ENCODE data around the gene EYS. TPM values are rescaled to one million over a fixed set of nuclear protein-coding genes. Genes with fewer than 3 reads are reported as not detected.

Gene EYS
- total RNA-seq, 1 experiment from 2014 or later, result 1.5 TPM

DNA sequence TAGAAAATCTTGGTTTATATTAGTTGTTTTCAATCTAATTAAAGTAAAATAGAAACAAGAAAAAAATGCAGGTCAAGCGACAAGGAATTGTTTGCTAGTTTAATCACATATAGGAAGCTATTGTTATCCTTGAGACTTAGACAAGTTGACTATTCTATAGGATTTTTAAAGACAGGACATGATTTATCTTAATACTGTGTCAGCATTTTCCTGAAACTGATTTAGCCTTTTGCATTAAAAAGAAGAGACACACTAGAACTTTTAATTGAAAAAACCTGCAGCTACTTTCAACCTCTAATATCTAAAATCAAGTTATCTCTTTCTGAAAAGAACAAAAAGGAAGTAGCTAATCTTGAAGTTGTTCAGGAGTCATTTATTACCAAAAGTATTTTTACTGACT, 1825.2 kb downstream of the EYS start:
- TF ChIP-seq, protein P1, sequence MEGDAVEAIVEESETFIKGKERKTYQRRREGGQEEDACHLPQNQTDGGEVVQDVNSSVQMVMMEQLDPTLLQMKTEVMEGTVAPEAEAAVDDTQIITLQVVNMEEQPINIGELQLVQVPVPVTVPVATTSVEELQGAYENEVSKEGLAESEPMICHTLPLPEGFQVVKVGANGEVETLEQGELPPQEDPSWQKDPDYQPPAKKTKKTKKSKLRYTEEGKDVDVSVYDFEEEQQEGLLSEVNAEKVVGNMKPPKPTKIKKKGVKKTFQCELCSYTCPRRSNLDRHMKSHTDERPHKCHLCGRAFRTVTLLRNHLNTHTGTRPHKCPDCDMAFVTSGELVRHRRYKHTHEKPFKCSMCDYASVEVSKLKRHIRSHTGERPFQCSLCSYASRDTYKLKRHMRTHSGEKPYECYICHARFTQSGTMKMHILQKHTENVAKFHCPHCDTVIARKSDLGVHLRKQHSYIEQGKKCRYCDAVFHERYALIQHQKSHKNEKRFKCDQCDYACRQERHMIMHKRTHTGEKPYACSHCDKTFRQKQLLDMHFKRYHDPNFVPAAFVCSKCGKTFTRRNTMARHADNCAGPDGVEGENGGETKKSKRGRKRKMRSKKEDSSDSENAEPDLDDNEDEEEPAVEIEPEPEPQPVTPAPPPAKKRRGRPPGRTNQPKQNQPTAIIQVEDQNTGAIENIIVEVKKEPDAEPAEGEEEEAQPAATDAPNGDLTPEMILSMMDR (IDR thresholded peaks at IDR 0.05; ENCODE audit: unreplicated experiment), result no peak
- Mint-ChIP-seq H3K36me3 (ENCODE audit: insufficient read depth, unreplicated experiment) (no peaks in the 10 kb centered on the region), H3K27me3 (ENCODE audit: insufficient read depth, unreplicated experiment) (no peaks in the 10 kb centered on the region), H3K4me3 (ENCODE audit: unreplicated experiment) (no peak overlapping the region), H3K9me3 (ENCODE audit: unreplicated experiment) (peaks cover 2% of the 10 kb centered on the region), H3K4me1 (ENCODE audit: insufficient read depth, unreplicated experiment) (no peaks in the 10 kb centered on the region), H3K27ac (ENCODE audit: low read depth, unreplicated experiment) (no peak overlapping the region)
- intact Hi-C loops (cut with micrococcal nuclease), result no loop called here
- DNase-seq (ENCODE audit: unreplicated experiment), result no peak
- BruUV-seq (replicated peaks), result no TSS peak
- ChIA-PET CTCF (interaction anchor here (0.7 to 1.0 kb wide), 2 partner anchors 9 to 21 kb away, joined by 3 read pairs; no protein-coding TSS in a partner anchor), POLR2A (interaction anchor here (0.7 to 1.0 kb wide), 2 partner anchors 29 to 76 kb away, joined by 3 to 4 read pairs; no protein-coding TSS in a partner anchor)

DNA sequence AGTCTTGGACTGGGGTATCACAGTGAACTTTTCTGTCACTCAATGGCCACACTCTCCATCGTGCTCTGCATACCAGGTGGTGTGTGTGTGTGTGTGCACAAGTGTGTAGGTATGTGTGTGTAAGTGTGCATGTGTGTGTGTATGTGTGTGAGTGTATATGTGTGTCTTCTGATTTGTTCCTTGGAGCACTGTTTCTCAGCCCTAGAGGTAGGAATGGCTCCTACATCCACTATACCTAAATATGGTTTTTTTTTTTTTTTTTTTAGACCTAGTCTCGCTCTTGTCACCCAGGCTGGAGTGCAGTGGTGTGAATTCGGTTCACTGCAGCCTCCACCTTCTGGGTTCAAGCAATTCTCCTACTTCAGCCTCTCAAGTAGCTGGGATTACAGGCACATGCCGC, 1834.8 kb downstream of the EYS start:
- no peaks in the 10 kb centered on the region for H3K27me3 Mint-ChIP-seq (ENCODE audit: insufficient read depth, unreplicated experiment)
- POLR2A ChIA-PET, result no interaction called here
- H3K4me3 Mint-ChIP-seq (ENCODE audit: unreplicated experiment), result no peak overlapping the region
- no peaks in the 10 kb centered on the region for H3K4me1 Mint-ChIP-seq (ENCODE audit: insufficient read depth, unreplicated experiment)
- no TSS peak for BruUV-seq (replicated peaks)
- H3K27ac Mint-ChIP-seq (ENCODE audit: low read depth, unreplicated experiment), result no peak overlapping the region
- H3K9me3 Mint-ChIP-seq (ENCODE audit: unreplicated experiment), result peaks cover 18% of the 10 kb centered on the region
- TF ChIP-seq, protein P1 (IDR thresholded peaks at IDR 0.05; ENCODE audit: unreplicated experiment), result no peak
- DNase-seq (ENCODE audit: unreplicated experiment), result no peak
- no peaks in the 10 kb centered on the region for H3K36me3 Mint-ChIP-seq (ENCODE audit: insufficient read depth, unreplicated experiment)
- CTCF ChIA-PET, result interaction anchor here (0.6 kb wide), 1 partner anchor 202 kb away, joined by 4 read pairs; no protein-coding TSS in a partner anchor
- intact Hi-C loops (cut with micrococcal nuclease), result no loop called here

DNA sequence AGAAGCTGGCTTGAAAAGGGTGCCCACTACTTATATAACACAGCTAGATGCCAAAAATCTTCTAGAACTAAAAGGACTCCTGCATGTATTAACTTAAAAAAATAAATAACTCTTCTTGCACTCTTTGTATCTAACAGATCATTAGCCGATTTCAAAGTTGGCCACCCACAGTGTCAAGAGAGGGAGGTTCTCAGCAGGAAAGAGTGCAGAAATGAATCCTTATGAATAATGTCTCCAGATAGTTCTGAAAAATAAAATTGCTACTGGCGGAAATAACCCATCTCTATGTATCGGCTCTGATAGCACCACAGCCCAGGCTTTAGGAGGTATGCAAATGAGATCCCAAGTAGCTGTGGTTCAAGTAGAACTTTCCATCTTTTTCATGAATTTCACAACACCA, 1838.7 kb downstream of the EYS start:
- intact Hi-C loops (cut with micrococcal nuclease), result no loop called here
- H3K36me3 Mint-ChIP-seq (ENCODE audit: insufficient read depth, unreplicated experiment), result no peaks in the 10 kb centered on the region
- no peak overlapping the region for H3K4me3 Mint-ChIP-seq (ENCODE audit: unreplicated experiment)
- DNase-seq (ENCODE audit: unreplicated experiment), result no peak
- H3K4me1 Mint-ChIP-seq (ENCODE audit: insufficient read depth, unreplicated experiment), result no peaks in the 10 kb centered on the region
- no peaks in the 10 kb centered on the region for H3K27me3 Mint-ChIP-seq (ENCODE audit: insufficient read depth, unreplicated experiment)
- POLR2A ChIA-PET, result no interaction called here
- no peaks in the 10 kb centered on the region for H3K9me3 Mint-ChIP-seq (ENCODE audit: unreplicated experiment)
- no peak overlapping the region for H3K27ac Mint-ChIP-seq (ENCODE audit: low read depth, unreplicated experiment)
- TF ChIP-seq, protein P1 (IDR thresholded peaks at IDR 0.05; ENCODE audit: unreplicated experiment), result no peak
- CTCF ChIA-PET, result no interaction called here
- BruUV-seq (replicated peaks), result no TSS peak

DNA sequence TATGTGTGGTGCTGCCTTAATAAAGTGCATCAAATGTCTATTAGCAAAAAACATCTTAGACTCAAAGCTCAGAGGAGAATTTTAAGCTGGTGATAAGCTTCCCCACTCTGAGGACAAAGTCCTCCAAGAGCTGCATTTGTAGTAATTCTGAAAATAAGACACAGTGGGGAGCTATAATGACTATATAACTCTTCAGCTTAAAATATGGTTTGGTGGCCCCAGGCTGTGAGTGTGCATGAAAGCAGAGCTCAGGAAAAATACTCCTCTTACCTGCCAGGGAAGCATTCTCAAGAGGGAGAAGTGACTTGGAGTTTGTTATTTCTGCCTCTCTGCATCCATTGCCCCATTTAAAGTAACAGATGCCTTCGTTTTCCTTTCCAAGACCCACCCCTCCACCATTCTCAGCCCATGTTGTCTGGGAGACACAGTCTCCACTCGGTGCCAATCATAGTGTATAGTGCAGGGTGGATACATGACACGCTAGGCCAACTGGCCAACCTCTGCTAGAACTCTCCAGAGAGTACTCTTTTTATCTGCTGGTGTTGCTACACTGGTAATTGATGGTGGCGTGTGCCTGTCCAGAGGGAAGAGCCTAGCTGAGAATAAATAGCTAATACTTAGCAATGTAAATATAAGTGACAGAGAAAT, 1842.2 kb downstream of the EYS start:
- no TSS peak for BruUV-seq (replicated peaks)
- no peak overlapping the region for H3K4me3 Mint-ChIP-seq (ENCODE audit: unreplicated experiment)

More for the DNA sequence above, 1842.2 kb downstream of the EYS start:
- no peak for DNase-seq (ENCODE audit: unreplicated experiment)
- Mint-ChIP-seq H3K36me3 (ENCODE audit: insufficient read depth, unreplicated experiment) (no peaks in the 10 kb centered on the region), H3K9me3 (ENCODE audit: unreplicated experiment) (no peaks in the 10 kb centered on the region), H3K27ac (ENCODE audit: low read depth, unreplicated experiment) (no peak overlapping the region), H3K4me1 (ENCODE audit: insufficient read depth, unreplicated experiment) (no peaks in the 10 kb centered on the region), H3K27me3 (ENCODE audit: insufficient read depth, unreplicated experiment) (no peaks in the 10 kb centered on the region)
- TF ChIP-seq, protein P1 (IDR thresholded peaks at IDR 0.05; ENCODE audit: unreplicated experiment), result no peak
- intact Hi-C loops (cut with micrococcal nuclease), result no loop called here
- POLR2A ChIA-PET, result interaction anchor here (0.6 kb wide), 1 partner anchor 518 kb away, joined by 3 read pairs; no protein-coding TSS in a partner anchor
- CTCF ChIA-PET, result interaction anchor here (0.7 kb wide), 1 partner anchor 11 kb away, joined by 3 read pairs; no protein-coding TSS in a partner anchor

All from MCF 10A (cell line).